Measurements from ENCODE around the gene GDPD5.

The GDPD5 gene

GRCh38 chr11:75481223-75481921 is 44.4 kb downstream of the GDPD5 start:
- H4K20me1 ChIP-seq (ENCODE audit: control insufficient read depth, insufficient read depth, low read depth, low read length): no peaks in the 10 kb centered on the region
- H3K27me3 ChIP-seq (ENCODE audit: control insufficient read depth, low read length): no peaks in the 10 kb centered on the region
- H3K36me3 ChIP-seq (ENCODE audit: control insufficient read depth, low read length): no peaks in the 10 kb centered on the region
- H3K4me3 ChIP-seq (ENCODE audit: low read length): no peak overlapping the region
- no peak overlapping the region for H3K27ac ChIP-seq (ENCODE audit: low read depth, low read length)
- no peaks in the 10 kb centered on the region for H3K79me2 ChIP-seq (ENCODE audit: control insufficient read depth, low read length)
- peaks cover 12% of the 10 kb centered on the region for H3K4me1 ChIP-seq (ENCODE audit: control insufficient read depth, low read length)
- H3F3A ChIP-seq (ENCODE audit: control insufficient read depth, insufficient read depth): no peaks in the 10 kb centered on the region
- H3K4me2 ChIP-seq (ENCODE audit: low read length): no peak overlapping the region
- no peaks in the 10 kb centered on the region for H3K9me2 ChIP-seq (replicated peaks; ENCODE audit: control insufficient read depth, low read length)
- TF ChIP-seq EZH2phosphoT487 (IDR thresholded peaks at IDR 0.05; ENCODE audit: borderline replicate concordance, low read length): no peak
- no peak for TF ChIP-seq CTCF (IDR thresholded peaks at IDR 0.05; ENCODE audit: low read depth, low read length, poor library complexity, severe bottlenecking)
- no peaks in the 10 kb centered on the region for H3K9me3 ChIP-seq (ENCODE audit: control insufficient read depth, insufficient read depth, low read length)

- Histone ChIP-seq H3K27ac (ENCODE audit: low read depth, low read length) (no peak overlapping the region), H3K36me3 (ENCODE audit: control insufficient read depth, low read length) (no peaks in the 10 kb centered on the region), H4K20me1 (ENCODE audit: control insufficient read depth, insufficient read depth, low read depth, low read length) (no peaks in the 10 kb centered on the region), H3K4me3 (ENCODE audit: low read length) (no peak overlapping the region), H3F3A (ENCODE audit: control insufficient read depth, insufficient read depth) (no peaks in the 10 kb centered on the region), H3K4me2 (ENCODE audit: low read length) (no peak overlapping the region), H3K9me2 (replicated peaks; ENCODE audit: control insufficient read depth, low read length) (no peaks in the 10 kb centered on the region), H3K27me3 (ENCODE audit: control insufficient read depth, low read length) (no peaks in the 10 kb centered on the region), H3K4me1 (ENCODE audit: control insufficient read depth, low read length) (peaks cover 20% of the 10 kb centered on the region), H3K9me3 (ENCODE audit: control insufficient read depth, insufficient read depth, low read length) (no peaks in the 10 kb centered on the region), H3K79me2 (ENCODE audit: control insufficient read depth, low read length) (no peaks in the 10 kb centered on the region)
- TF ChIP-seq CTCF (IDR thresholded peaks at IDR 0.05; ENCODE audit: low read depth, low read length, poor library complexity, severe bottlenecking) (no peak), EZH2phosphoT487 (IDR thresholded peaks at IDR 0.05; ENCODE audit: borderline replicate concordance, low read length) (no peak)
Measured at GRCh38 chr11:75480185-75481175, 45.3 kb downstream of the GDPD5 start.

GRCh38 chr11:75479597-75480145 is 46.1 kb downstream of the GDPD5 start:
- no peaks in the 10 kb centered on the region for H3K27me3 ChIP-seq (ENCODE audit: control insufficient read depth, low read length)
- H3K4me2 ChIP-seq (ENCODE audit: low read length): no peak overlapping the region
- H3F3A ChIP-seq (ENCODE audit: control insufficient read depth, insufficient read depth): no peaks in the 10 kb centered on the region
- no peaks in the 10 kb centered on the region for H3K36me3 ChIP-seq (ENCODE audit: control insufficient read depth, low read length)
- H3K4me1 ChIP-seq (ENCODE audit: control insufficient read depth, low read length): peaks cover 28% of the 10 kb centered on the region
- H3K9me2 ChIP-seq (replicated peaks; ENCODE audit: control insufficient read depth, low read length): no peaks in the 10 kb centered on the region
- no peak overlapping the region for H3K4me3 ChIP-seq (ENCODE audit: low read length)
- TF ChIP-seq EZH2phosphoT487 (IDR thresholded peaks at IDR 0.05; ENCODE audit: borderline replicate concordance, low read length) (no peak), CTCF (IDR thresholded peaks at IDR 0.05; ENCODE audit: low read depth, low read length, poor library complexity, severe bottlenecking) (no peak)
- no peak overlapping the region for H3K27ac ChIP-seq (ENCODE audit: low read depth, low read length)
- H3K79me2 ChIP-seq (ENCODE audit: control insufficient read depth, low read length): no peaks in the 10 kb centered on the region
- no peaks in the 10 kb centered on the region for H3K9me3 ChIP-seq (ENCODE audit: control insufficient read depth, insufficient read depth, low read length)
- no peaks in the 10 kb centered on the region for H4K20me1 ChIP-seq (ENCODE audit: control insufficient read depth, insufficient read depth, low read depth, low read length)

Measured in DOHH2 (cell line).